ENCODE data around the gene NYAP2. TPM values are rescaled to one million over a fixed set of nuclear protein-coding genes. Genes with fewer than 3 reads are reported as not detected.

The NYAP2 gene
- total RNA-seq: under 0.01 TPM in 1 of 2 replicates, not detected in the other

GRCh38 chr2:225399504-225399903, at the start of gene NYAP2:
NYAP2 (plus strand) TSS chr2:225399710; CDS start chr2:225408881, 9,171 bp downstream.

